ENCODE results near the gene CAPN7.
A peak's percentile ranks its signal among the peaks of the same experiment; 100 is the strongest.

DNA sequence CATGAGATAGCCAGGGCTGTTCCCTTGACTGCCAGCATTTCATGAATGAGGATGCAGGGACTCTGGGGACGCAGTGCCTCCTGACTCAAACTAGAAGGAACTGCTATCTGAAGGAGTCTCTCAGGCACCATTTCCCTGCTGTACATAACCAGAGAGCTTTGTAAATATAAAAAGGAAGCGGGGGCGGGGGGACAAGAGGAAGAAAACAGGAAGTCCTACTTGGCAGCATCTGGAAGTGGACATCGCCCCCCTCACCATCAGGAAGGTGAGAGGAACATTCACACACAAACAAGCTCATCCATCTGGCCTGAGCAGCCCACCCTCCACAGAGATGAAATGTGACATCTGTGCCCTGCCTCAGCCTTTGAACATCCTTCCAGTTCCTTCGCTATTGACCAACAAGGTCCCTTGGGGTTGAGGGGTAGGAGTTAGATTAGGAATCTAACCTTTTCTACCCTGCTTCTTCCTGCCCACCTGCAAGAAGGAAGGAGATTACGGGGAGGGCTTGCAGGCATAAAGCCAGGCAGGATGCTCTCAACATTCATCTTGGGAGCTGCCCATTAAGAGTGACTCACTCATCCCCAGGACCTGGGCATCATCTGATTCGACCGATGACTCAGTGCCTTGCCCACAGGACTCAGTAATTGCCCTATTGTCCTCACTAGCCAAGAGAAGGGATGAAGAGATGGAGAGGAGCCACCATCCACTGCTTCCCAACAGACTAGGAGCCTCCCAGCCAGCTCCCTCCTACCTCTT is 94.5 kb downstream of the CAPN7 start:
- no peak for TF ChIP-seq CTCF (IDR thresholded peaks at IDR 0.05)
- TF ChIP-seq POLR2A (IDR thresholded peaks at IDR 0.05), result no peak
- TF ChIP-seq POLR2AphosphoS5 (IDR thresholded peaks at IDR 0.05), result peak in 1 of 3 donors; percentile 52
